Neutrophil (primary cell): ENCODE results near the gene CD47.

ENCODE experiments used
- H3K27ac ChIP-seq: fragments of 200-600 bp; sonication (generic); 2 replicates; pipeline ENCODE4 v1.5.1; 2016; ENCODE audit warnings: mild to moderate bottlenecking, moderate library complexity
- H3K27me3 ChIP-seq: fragments of 200-600 bp; sonication (generic); 2 replicates; pipeline ENCODE4 v1.6.0; 2016; ENCODE audit warnings: mild to moderate bottlenecking
- H3K36me3 ChIP-seq: fragments of 200-600 bp; sonication (generic); 2 replicates; pipeline ENCODE4 v1.5.1; 2017
- H3K4me1 ChIP-seq, 2 experiments: fragments of 200-600 bp in 1 of 2; sonication (generic) in 1 of 2; 1 replicate in 1 of 2; 2 replicates in 1 of 2; pipeline versions ENCODE4 v1.5.1 to v1.6.1; 2013 to 2016; ENCODE audit warnings: low read depth in 1 of 2, low read length in 1 of 2, mild to moderate bottlenecking in 1 of 2, moderate library complexity in 1 of 2; ENCODE audit not compliant: control insufficient read depth in 1 of 2, insufficient read depth in 1 of 2
- H3K4me3 ChIP-seq, 2 experiments: fragments of 200-600 bp in 1 of 2; sonication (generic) in 1 of 2; 1 replicate in 1 of 2; 2 replicates in 1 of 2; pipeline ENCODE4 v1.5.1; 2013 to 2016; ENCODE audit warnings: low read depth in 1 of 2, low read length in 1 of 2, mild to moderate bottlenecking in 1 of 2, moderate library complexity in 1 of 2
- H3K9me3 ChIP-seq: fragments of 200-600 bp; sonication (generic); 2 replicates; pipeline ENCODE4 v1.5.1; 2016
- TF ChIP-seq, protein P1 (sequence below): fragments of 200-600 bp; sonication (generic); IDR thresholded peaks from 2 replicates; pipeline ENCODE4 v1.5.1; 2016; ENCODE audit warnings: antibody characterized with exemption

The CD47 gene

DNA sequence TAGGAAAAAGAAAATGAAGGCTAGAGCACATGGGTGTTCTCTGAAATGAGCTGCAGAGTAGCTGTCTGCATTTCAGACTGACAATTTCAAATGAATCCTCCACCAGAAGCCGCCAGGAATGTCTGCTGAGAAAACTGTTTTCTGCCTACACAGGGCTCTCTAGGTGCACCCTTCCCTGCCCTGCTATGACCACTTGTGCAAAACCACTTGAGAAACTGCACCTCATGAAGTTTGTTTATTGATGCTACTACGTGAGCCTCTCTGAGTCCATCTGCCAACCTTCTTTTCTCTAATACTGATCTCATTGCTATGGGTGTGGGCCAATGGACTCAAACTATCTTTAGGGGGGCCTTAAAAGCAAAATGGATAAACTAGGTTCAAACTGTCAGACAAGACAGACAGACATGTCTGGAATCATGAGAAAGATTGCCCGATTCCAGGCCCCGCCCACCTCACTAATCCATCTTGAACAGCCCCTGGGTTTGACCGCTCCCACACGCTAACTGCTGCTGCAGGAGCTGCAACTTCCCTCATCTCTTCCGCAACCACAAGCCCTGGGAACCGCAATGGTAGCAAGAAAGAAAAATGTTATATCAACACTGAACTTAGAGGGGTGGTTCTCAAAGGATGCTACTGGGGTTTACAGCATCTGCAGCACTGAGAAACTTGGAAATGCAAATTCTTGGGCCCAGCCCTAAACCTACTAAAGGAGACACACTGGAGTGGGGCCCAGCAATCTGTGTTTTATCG lies 9.0 kb upstream of the CD47 start:
- Histone ChIP-seq H3K27ac (peak overlapping the region; percentile 88), H3K9me3 (no peaks in the 10 kb centered on the region), H3K4me3 (peak overlapping the region; percentile 35 to 41), H3K36me3 (no peaks in the 10 kb centered on the region), H3K27me3 (no peaks in the 10 kb centered on the region), H3K4me1 (peaks cover 81% of the 10 kb centered on the region in 2 experiments)
- TF ChIP-seq, protein P1, sequence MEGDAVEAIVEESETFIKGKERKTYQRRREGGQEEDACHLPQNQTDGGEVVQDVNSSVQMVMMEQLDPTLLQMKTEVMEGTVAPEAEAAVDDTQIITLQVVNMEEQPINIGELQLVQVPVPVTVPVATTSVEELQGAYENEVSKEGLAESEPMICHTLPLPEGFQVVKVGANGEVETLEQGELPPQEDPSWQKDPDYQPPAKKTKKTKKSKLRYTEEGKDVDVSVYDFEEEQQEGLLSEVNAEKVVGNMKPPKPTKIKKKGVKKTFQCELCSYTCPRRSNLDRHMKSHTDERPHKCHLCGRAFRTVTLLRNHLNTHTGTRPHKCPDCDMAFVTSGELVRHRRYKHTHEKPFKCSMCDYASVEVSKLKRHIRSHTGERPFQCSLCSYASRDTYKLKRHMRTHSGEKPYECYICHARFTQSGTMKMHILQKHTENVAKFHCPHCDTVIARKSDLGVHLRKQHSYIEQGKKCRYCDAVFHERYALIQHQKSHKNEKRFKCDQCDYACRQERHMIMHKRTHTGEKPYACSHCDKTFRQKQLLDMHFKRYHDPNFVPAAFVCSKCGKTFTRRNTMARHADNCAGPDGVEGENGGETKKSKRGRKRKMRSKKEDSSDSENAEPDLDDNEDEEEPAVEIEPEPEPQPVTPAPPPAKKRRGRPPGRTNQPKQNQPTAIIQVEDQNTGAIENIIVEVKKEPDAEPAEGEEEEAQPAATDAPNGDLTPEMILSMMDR, result no peak

- Histone ChIP-seq H3K4me1 (peaks cover 79 to 81% of the 10 kb centered on the region in 2 experiments), H3K27me3 (no peaks in the 10 kb centered on the region), H3K4me3 (peak overlapping the region; percentile 35 to 41), H3K27ac (peak overlapping the region; percentile 88), H3K9me3 (no peaks in the 10 kb centered on the region), H3K36me3 (no peaks in the 10 kb centered on the region)
- TF ChIP-seq, protein P1, result no peak
Observed at GRCh38 chr3:108099244-108099643, 8.4 kb upstream of the CD47 start.

DNA sequence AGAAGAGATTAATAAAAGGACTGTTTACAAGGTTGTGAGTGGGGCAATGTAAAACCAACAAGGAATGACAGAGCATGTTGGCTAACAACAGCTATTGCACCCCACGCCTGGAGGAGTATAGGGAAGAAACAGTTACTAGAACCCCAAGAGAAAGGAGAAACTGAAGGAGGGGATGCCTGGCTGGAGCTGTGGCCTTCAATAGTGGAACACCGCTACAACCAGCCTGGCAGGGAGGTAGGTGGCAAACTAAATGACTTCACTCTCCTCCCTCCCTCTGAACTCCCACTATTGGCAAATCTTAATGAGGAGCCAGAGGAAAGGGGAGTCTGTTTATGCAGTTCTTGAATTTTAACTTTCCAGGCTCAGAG lies 7.2 kb upstream of the CD47 start:
- Histone ChIP-seq H3K36me3 (no peaks in the 10 kb centered on the region), H3K9me3 (no peaks in the 10 kb centered on the region), H3K4me1 (peaks cover 67 to 68% of the 10 kb centered on the region in 2 experiments), H3K27ac (peak overlapping the region; percentile 88), H3K4me3 (peak overlapping the region in 1 of 2 experiments; percentile 11), H3K27me3 (no peaks in the 10 kb centered on the region)
- TF ChIP-seq, protein P1, result no peak

GRCh38 chr3:108097322-108098002 lies 6.6 kb upstream of the CD47 start:
- H3K36me3 ChIP-seq, result no peaks in the 10 kb centered on the region
- H3K4me1 ChIP-seq, result peaks cover 62 to 63% of the 10 kb centered on the region in 2 experiments
- H3K27ac ChIP-seq, result peak overlapping the region; percentile 88
- no peaks in the 10 kb centered on the region for H3K27me3 ChIP-seq
- no peaks in the 10 kb centered on the region for H3K9me3 ChIP-seq
- no peak overlapping the region for H3K4me3 ChIP-seq
- TF ChIP-seq, protein P1, result no peak

DNA sequence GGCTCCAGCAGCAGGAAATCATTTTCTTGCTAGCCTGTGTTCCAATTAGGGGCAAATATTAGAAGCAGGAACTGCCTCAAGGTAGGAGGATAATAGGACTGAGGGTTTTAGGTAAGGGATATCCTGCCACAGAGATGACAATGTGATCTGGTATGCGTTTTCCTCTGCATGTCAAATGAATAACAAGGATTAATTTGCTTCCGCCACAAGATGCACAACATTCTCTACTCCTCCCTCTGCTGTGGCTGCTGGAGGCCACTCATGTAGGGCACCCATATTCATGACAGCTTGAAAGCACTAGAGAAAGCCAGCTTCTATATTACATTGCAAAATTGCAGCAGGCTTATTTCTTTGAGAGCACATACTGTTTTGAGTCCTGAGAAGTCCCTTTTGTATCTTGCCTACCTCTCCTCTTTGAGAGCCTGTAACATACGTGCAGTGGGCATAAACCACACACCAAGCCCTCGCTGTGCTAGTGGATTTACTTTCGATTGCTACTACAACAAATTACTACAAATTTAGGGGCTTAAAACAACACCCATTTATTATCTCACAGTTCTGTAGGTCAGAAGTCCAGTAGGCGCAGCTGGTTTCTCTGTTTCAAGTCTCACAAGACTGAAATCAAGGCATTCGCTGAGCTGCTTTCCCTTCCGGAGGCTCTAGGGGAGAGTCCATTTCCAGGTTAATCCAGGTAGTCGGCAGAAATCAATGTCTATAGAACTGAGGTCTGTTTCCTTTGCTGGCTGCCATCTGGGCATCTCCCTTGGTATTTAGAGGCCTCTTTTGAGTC lies 5.9 kb upstream of the CD47 start:
- Histone ChIP-seq H3K27ac (peak overlapping the region; percentile 88), H3K4me1 (peaks cover 57 to 59% of the 10 kb centered on the region in 2 experiments), H3K36me3 (no peaks in the 10 kb centered on the region), H3K4me3 (no peak overlapping the region), H3K9me3 (no peaks in the 10 kb centered on the region), H3K27me3 (no peaks in the 10 kb centered on the region)
- TF ChIP-seq, protein P1, result no peak
